HepG2 (cell line): ENCODE data around the gene PDGFRB. TPM values are rescaled to one million over a fixed set of nuclear protein-coding genes. Genes with fewer than 3 reads are reported as not detected.
A peak's percentile ranks its signal among the peaks of the same experiment; 100 is the strongest.

Source experiments
- ADNP ChIP-seq: sonication (generic); formaldehyde crosslinking; IDR thresholded peaks from 2 replicates; pipeline ENCODE4 v1.4.0; 2020; ENCODE audit warnings: missing genetic modification reagents
- CREM ChIP-seq, 2 experiments: sonication (generic) in 1 of 2; formaldehyde crosslinking in 1 of 2; IDR thresholded peaks; 2 replicates each; pipeline versions ENCODE4 v1.4.0 to v1.6.1; 2016 to 2020; ENCODE audit warnings: antibody characterized with exemption in 1 of 2, mild to moderate bottlenecking in 1 of 2, missing genetic modification reagents in 1 of 2
- GATAD2A ChIP-seq: IDR thresholded peaks from 2 replicates; pipeline ENCODE4 v1.6.1; 2016
- KMT2A ChIP-seq: sonication (generic); formaldehyde crosslinking; IDR thresholded peaks from 2 replicates; pipeline ENCODE4 v1.4.0; 2020; ENCODE audit warnings: missing genetic modification reagents
- MED1 ChIP-seq: sonication (generic); formaldehyde crosslinking; IDR thresholded peaks from 2 replicates; pipeline ENCODE4 v1.4.0; 2020; ENCODE audit warnings: missing genetic modification reagents
- MTF2 ChIP-seq: sonication (generic); formaldehyde crosslinking; IDR thresholded peaks from 2 replicates; pipeline ENCODE4 v1.5.0; 2020; ENCODE audit warnings: missing genetic modification reagents, borderline replicate concordance
- SALL1 ChIP-seq: sonication (generic); formaldehyde crosslinking; IDR thresholded peaks from 2 replicates; pipeline ENCODE4 v1.8.0; 2022; ENCODE audit warnings: mild to moderate bottlenecking, missing genetic modification reagents
- SIN3A ChIP-seq: IDR thresholded peaks from 2 replicates; pipeline ENCODE4 v1.6.1; 2011; ENCODE audit warnings: low read depth, mild to moderate bottlenecking, control low read depth, low read length, borderline replicate concordance
- TBP ChIP-seq: sonication (generic); formaldehyde crosslinking; IDR thresholded peaks from 2 replicates; pipeline ENCODE4 v1.5.0; 2020; ENCODE audit warnings: missing genetic modification reagents
- TBX2 ChIP-seq: sonication (generic); formaldehyde crosslinking; IDR thresholded peaks from 2 replicates; pipeline ENCODE4 v1.5.0; 2020; ENCODE audit warnings: missing genetic modification reagents, mild to moderate bottlenecking, borderline replicate concordance
- THAP11 ChIP-seq: IDR thresholded peaks from 2 replicates; pipeline ENCODE4 v1.6.1; 2016; ENCODE audit warnings: missing biosample characterization, missing genetic modification reagents
- U2AF1 ChIP-seq: fragments of 200-400 bp; formaldehyde crosslinking; optimal IDR thresholded peaks from 2 replicates; pipeline ENCODE3; 2017; ENCODE audit warnings: mild to moderate bottlenecking, low read depth, low read length
- ZFP82 ChIP-seq: sonication (generic); formaldehyde crosslinking; IDR thresholded peaks from 2 replicates; pipeline ENCODE4 v1.5.1; 2020; ENCODE audit warnings: mild to moderate bottlenecking, missing genetic modification reagents, borderline replicate concordance
- ZFY ChIP-seq: sonication (generic); formaldehyde crosslinking; IDR thresholded peaks from 2 replicates; pipeline ENCODE4 v1.4.0; 2020; ENCODE audit warnings: missing genetic modification reagents
- ZNF30 ChIP-seq: sonication (generic); formaldehyde crosslinking; IDR thresholded peaks from 2 replicates; pipeline ENCODE4 v1.5.0; 2020; ENCODE audit warnings: mild to moderate bottlenecking, missing genetic modification reagents
- ZNF331 ChIP-seq: sonication (generic); formaldehyde crosslinking; IDR thresholded peaks from 2 replicates; pipeline ENCODE4 v1.4.0; 2020; ENCODE audit warnings: missing genetic modification reagents
- ZNF34 ChIP-seq: sonication (generic); formaldehyde crosslinking; IDR thresholded peaks from 2 replicates; pipeline ENCODE4 v1.4.0; 2020; ENCODE audit warnings: mild to moderate bottlenecking, missing genetic modification reagents, borderline replicate concordance
- ZNF350 ChIP-seq: sonication (generic); formaldehyde crosslinking; IDR thresholded peaks from 2 replicates; pipeline ENCODE4 v1.4.0; 2020; ENCODE audit warnings: mild to moderate bottlenecking, low read depth, missing genetic modification reagents, borderline replicate concordance
- ZNF460 ChIP-seq: sonication (generic); formaldehyde crosslinking; IDR thresholded peaks from 2 replicates; pipeline ENCODE4 v1.5.1; 2020; ENCODE audit warnings: missing genetic modification reagents, mild to moderate bottlenecking, borderline replicate concordance
- ZNF788 ChIP-seq: sonication (generic); formaldehyde crosslinking; IDR thresholded peaks from 2 replicates; pipeline ENCODE4 v1.5.0; 2020; ENCODE audit warnings: mild to moderate bottlenecking, missing genetic modification reagents, borderline replicate concordance
- ZNF883 ChIP-seq: sonication (generic); formaldehyde crosslinking; IDR thresholded peaks from 2 replicates; pipeline ENCODE4 v1.5.1; 2020; ENCODE audit warnings: mild to moderate bottlenecking, missing genetic modification reagents; ENCODE audit errors: not compliant biosample characterization
- polyA plus RNA-seq, 8 experiments: library from polyadenylated mRNA; depleted of rRNA in 3 of 8; stranded (reverse) in 7 of 8; unstranded in 1 of 8; fragments of >200 nt; fragmentation: Illumina TruSeq in 4 of 8; extraction: Trizol in 4 of 8; gene quantifications; 2 replicates each; pipeline versions ENCODE4 v1.2.1 to v1.2.3, GENCODE V29; 2011 to 2016; ENCODE audit warnings: low read depth in 4 of 8, missing spikeins in 1 of 8, mixed read lengths in 1 of 8; ENCODE audit not compliant: insufficient read depth in 1 of 8
- total RNA-seq, 5 experiments: library from RNA; depleted of rRNA; stranded (reverse); fragments of >200 nt; fragmentation: Illumina TruSeq; extraction: Trizol; gene quantifications; 2 replicates each; pipeline ENCODE4 v1.2.3, GENCODE V29; 2016; ENCODE audit warnings: low read depth in 1 of 5
- TF ChIP-seq, protein P1 (sequence below): IDR thresholded peaks from 2 replicates; pipeline ENCODE4 v1.6.1; 2016; ENCODE audit warnings: low read depth, borderline replicate concordance
- TF ChIP-seq, protein P2 (sequence below): sonication (generic); IDR thresholded peaks from 2 replicates; pipeline ENCODE4 v1.6.1; 2016; ENCODE audit warnings: low read depth, borderline replicate concordance
- TF ChIP-seq, protein P3 (sequence below): IDR thresholded peaks from 2 replicates; pipeline ENCODE4 v1.6.1; 2016; ENCODE audit warnings: missing compliant biosample characterization, missing genetic modification reagents, borderline replicate concordance
- TF ChIP-seq, protein P4 (sequence below): IDR thresholded peaks from 2 replicates; pipeline ENCODE4 v1.6.1; 2012; ENCODE audit warnings: inconsistent platforms

The PDGFRB gene
- total and polyA plus RNA-seq, 2 of the 13 experiments (the other 11 are each of a cell fraction or from before 2014, with no cell fraction given), result 4.0 to 21.0 TPM

DNA sequence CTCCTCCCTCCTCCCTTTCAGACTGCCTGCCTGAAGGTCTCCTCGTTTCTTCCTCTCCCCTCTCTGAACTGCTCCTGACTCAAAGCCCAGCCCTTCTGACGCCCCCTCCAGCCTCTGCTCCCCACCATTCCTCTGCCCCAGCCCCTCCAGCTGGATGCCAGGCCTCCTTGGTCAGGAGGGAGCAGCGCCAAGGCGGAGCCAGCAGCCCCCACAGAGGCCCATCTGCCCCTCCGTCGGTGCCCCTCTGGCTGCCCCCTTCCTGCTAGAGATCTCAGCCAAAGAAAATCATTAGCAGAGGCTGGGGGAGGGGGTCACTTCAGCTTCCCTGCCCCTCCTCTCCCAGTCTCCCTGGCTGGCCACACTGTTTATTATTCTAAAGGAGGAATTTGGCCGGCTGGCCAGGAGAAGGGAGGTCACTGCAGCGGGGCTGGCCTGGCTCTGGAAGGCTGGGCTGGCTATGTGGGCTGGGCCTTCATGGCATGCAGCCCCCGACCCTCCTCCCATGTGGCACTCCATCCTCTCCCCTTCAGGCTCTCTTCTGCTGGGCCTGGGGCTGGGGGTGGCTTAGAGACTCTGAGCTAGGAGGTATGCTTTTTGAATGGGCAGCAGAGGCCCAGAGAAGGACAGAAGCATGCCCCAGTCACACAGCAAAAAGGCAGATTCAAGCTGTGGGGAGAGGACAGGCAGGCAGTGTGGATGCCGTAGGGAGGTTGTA is 16.9 kb downstream of the PDGFRB start (continued):
- TF ChIP-seq ADNP (CRISPR knock-in tag), result peak; percentile 69; the same call in 1 of the 2 replicates
- TF ChIP-seq TBX2 (CRISPR knock-in tag), result peak; percentile 73
- TF ChIP-seq MTF2, result no peak
- no peak for TF ChIP-seq ZNF883 (CRISPR knock-in tag)
- TF ChIP-seq, protein P1, sequence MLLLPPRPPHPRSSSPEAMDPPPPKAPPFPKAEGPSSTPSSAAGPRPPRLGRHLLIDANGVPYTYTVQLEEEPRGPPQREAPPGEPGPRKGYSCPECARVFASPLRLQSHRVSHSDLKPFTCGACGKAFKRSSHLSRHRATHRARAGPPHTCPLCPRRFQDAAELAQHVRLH (CRISPR knock-in tag), result 0 out of 2 replicates have a peak, but pooled peaks have one; percentile 20
- TF ChIP-seq CREM (IDR thresholded peaks at IDR 0.05), result no peak
- TF ChIP-seq CREM (CRISPR knock-in tag; IDR thresholded peaks at IDR 0.05), result no peak
- peak; percentile 77 for TF ChIP-seq MED1 (CRISPR knock-in tag)
- TF ChIP-seq ZNF34 (CRISPR knock-in tag), result no peak
- peak; percentile 72 for TF ChIP-seq U2AF1
- TF ChIP-seq SIN3A, result peak; percentile 50; the same call in 1 of the 2 replicates
- no peak for TF ChIP-seq TBP (CRISPR knock-in tag)
- TF ChIP-seq ZNF350 (CRISPR knock-in tag), result peak; percentile 75; the same call in 1 of the 2 replicates
- TF ChIP-seq SALL1, result peak; percentile 66; the same call in 1 of the 2 replicates
- peak; percentile 87 for TF ChIP-seq GATAD2A (CRISPR knock-in tag)
- TF ChIP-seq, protein P2, sequence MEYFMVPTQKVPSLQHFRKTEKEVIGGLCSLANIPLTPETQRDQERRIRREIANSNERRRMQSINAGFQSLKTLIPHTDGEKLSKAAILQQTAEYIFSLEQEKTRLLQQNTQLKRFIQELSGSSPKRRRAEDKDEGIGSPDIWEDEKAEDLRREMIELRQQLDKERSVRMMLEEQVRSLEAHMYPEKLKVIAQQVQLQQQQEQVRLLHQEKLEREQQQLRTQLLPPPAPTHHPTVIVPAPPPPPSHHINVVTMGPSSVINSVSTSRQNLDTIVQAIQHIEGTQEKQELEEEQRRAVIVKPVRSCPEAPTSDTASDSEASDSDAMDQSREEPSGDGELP, result peak; percentile 53; the same call in 1 of the 2 replicates
- TF ChIP-seq ZNF460 (CRISPR knock-in tag), result no peak
- TF ChIP-seq THAP11 (CRISPR knock-in tag), result peak; percentile 34; the same call in 1 of the 2 replicates
- peak; percentile 55; the same call in 1 of the 2 replicates for TF ChIP-seq ZNF788
- TF ChIP-seq ZFP82 (CRISPR knock-in tag), result no peak
- TF ChIP-seq ZFY (CRISPR knock-in tag), result peak; percentile 35
- TF ChIP-seq, protein P3, sequence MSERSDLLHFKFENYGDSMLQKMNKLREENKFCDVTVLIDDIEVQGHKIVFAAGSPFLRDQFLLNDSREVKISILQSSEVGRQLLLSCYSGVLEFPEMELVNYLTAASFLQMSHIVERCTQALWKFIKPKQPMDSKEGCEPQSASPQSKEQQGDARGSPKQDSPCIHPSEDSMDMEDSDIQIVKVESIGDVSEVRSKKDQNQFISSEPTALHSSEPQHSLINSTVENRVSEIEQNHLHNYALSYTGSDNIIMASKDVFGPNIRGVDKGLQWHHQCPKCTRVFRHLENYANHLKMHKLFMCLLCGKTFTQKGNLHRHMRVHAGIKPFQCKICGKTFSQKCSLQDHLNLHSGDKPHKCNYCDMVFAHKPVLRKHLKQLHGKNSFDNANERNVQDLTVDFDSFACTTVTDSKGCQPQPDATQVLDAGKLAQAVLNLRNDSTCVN (CRISPR knock-in tag), result no peak
- TF ChIP-seq ZNF30, result 0 out of 2 replicates have a peak, but pooled peaks have one; percentile 40
- TF ChIP-seq KMT2A (CRISPR knock-in tag), result 0 out of 2 replicates have a peak, but pooled peaks have one; percentile 43
- TF ChIP-seq, protein P4, sequence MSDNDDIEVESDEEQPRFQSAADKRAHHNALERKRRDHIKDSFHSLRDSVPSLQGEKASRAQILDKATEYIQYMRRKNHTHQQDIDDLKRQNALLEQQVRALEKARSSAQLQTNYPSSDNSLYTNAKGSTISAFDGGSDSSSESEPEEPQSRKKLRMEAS, result no peak
- peak; percentile 72 for TF ChIP-seq ZNF331 (CRISPR knock-in tag)
